A673 (cell line): ENCODE data around the gene GPR183. TPM values are rescaled to one million over a fixed set of nuclear protein-coding genes. Genes with fewer than 3 reads are reported as not detected.

ENCODE experiments used
- BruUV-seq: library from RNA; stranded (reverse); fragments of 400-500 nt; replicated peaks from 2 replicates; lab custom pipeline; 2021; lab: Mats Ljungman, UMichigan
- CTCF ChIA-PET: fragments of 300-600 bp; sonication (Branson Sonifier 250); formaldehyde crosslinking; loops from one replicate; lab custom pipeline; 2022; ENCODE audit warnings: antibody characterized with exemption; lab: Charles Lee
- POLR2A ChIA-PET: fragments of 300-600 bp; sonication (Branson Sonifier 250); formaldehyde crosslinking; loops from one replicate; lab custom pipeline; 2022; ENCODE audit warnings: antibody characterized with exemption; ENCODE audit not compliant: low non-redundant PET; lab: Charles Lee
- DNase-seq: peaks from one replicate; pipeline ENCODE4 v3.0.0-alpha.2; 2015; ENCODE audit warnings: low spot score
- H3K27ac ChIP-seq: fragments of 200-600 bp; sonication (generic); 2 replicates; pipeline ENCODE4 v1.5.1; 2016; ENCODE audit warnings: mixed run types, low read depth, mild to moderate bottlenecking, mixed read lengths, antibody characterized with exemption, low read length; ENCODE audit not compliant: poor library complexity, severe bottlenecking
- H3K27me3 ChIP-seq: fragments of 200-600 bp; sonication (generic); replicated peaks from 2 replicates; pipeline ENCODE4 v1.6.1; 2017; ENCODE audit warnings: mixed run types, low read depth, mild to moderate bottlenecking, mixed read lengths, antibody characterized with exemption, low read length; ENCODE audit not compliant: insufficient read depth, poor library complexity
- H3K36me3 ChIP-seq: fragments of 200-600 bp; sonication (generic); 2 replicates; pipeline ENCODE4 v1.6.1; 2016; ENCODE audit warnings: mixed run types, mild to moderate bottlenecking, mixed read lengths, antibody characterized with exemption, low read length; ENCODE audit not compliant: insufficient read depth, poor library complexity, severe bottlenecking
- H3K4me1 ChIP-seq: fragments of 200-600 bp; sonication (generic); 2 replicates; pipeline ENCODE4 v1.6.1; 2017; ENCODE audit warnings: mixed run types, mild to moderate bottlenecking, mixed read lengths, antibody characterized with exemption, low read length; ENCODE audit not compliant: insufficient read depth, poor library complexity, severe bottlenecking
- H3K4me3 ChIP-seq: fragments of 200-600 bp; sonication (generic); 2 replicates; pipeline ENCODE4 v1.5.1; 2016; ENCODE audit warnings: low read depth, mixed run types, mild to moderate bottlenecking, mixed read lengths, low read length; ENCODE audit not compliant: poor library complexity, severe bottlenecking
- H3K9me3 ChIP-seq: fragments of 200-600 bp; sonication (generic); 2 replicates; pipeline ENCODE4 v1.6.1; 2016; ENCODE audit warnings: mixed run types, low read depth, mild to moderate bottlenecking, mixed read lengths, antibody characterized with exemption, low read length; ENCODE audit not compliant: poor library complexity, severe bottlenecking
- CTCF ChIP-seq: fragments of 300-800, 200-600 bp; sonication (generic); conservative IDR thresholded peaks from 2 replicates; pipeline ENCODE4 v1.5.1; 2017; ENCODE audit warnings: low read depth, mild to moderate bottlenecking, antibody characterized with exemption, low read length, moderate library complexity, mixed read lengths
- EZH2 ChIP-seq: fragments of 200-600 bp; sonication (generic); IDR thresholded peaks from 2 replicates; pipeline ENCODE4 v1.6.1; 2017; ENCODE audit warnings: borderline replicate concordance, low read depth, mild to moderate bottlenecking, mixed read lengths, antibody characterized with exemption, low read length; ENCODE audit not compliant: poor library complexity, severe bottlenecking
- intact Hi-C: fragments of 100-400 bp; cut with micrococcal nuclease; formaldehyde crosslinking; loops from one replicate; pipeline ENCODE4 v1.10.0; 2022; ENCODE audit not compliant: unreplicated experiment
- total RNA-seq: library from RNA; stranded (reverse); gene quantifications from 2 replicates; pipeline ENCODE4 v1.2.3, GENCODE V29; 2021

Gene GPR183
- total RNA-seq, 1 experiment from 2014 or later = not detected

GRCh38 chr13:99307648-99308339 lies 595 bp upstream of the GPR183 start:
- H3K4me3 ChIP-seq = no peak overlapping the region
- BruUV-seq = no TSS peak

GRCh38 chr13:99305566-99305965 lies 1.6 kb downstream of the GPR183 start:
- ChIA-PET CTCF (no interaction called here), POLR2A (no interaction called here)
- Histone ChIP-seq H3K36me3 (no peaks in the 10 kb centered on the region), H3K4me1 (no peaks in the 10 kb centered on the region), H3K27ac (no peak overlapping the region), H3K27me3 (no peaks in the 10 kb centered on the region), H3K4me3 (no peak overlapping the region), H3K9me3 (no peaks in the 10 kb centered on the region)
- BruUV-seq = no TSS peak
- TF ChIP-seq EZH2 = no peak
- DNase-seq = no peak
- intact Hi-C loops = no loop called here

More at GRCh38 chr13:99307648-99308339, 595 bp upstream of the GPR183 start:
- CTCF ChIA-PET = no interaction called here
- no peaks in the 10 kb centered on the region for H3K9me3 ChIP-seq
- TF ChIP-seq CTCF (no peak), EZH2 (no peak)
- H3K27me3 ChIP-seq = no peaks in the 10 kb centered on the region
- no peak for DNase-seq
- no peaks in the 10 kb centered on the region for H3K36me3 ChIP-seq
- POLR2A ChIA-PET = no interaction called here
- no peak overlapping the region for H3K27ac ChIP-seq
- intact Hi-C loops = no loop called here
- H3K4me1 ChIP-seq = no peaks in the 10 kb centered on the region

GRCh38 chr13:99305158-99305557 lies 2.0 kb downstream of the GPR183 start:
- no peaks in the 10 kb centered on the region for H3K36me3 ChIP-seq
- no peaks in the 10 kb centered on the region for H3K9me3 ChIP-seq
- H3K4me1 ChIP-seq = no peaks in the 10 kb centered on the region
- DNase-seq = no peak
- no peaks in the 10 kb centered on the region for H3K27me3 ChIP-seq
- intact Hi-C loops = no loop called here
- POLR2A ChIA-PET = no interaction called here
- no peak overlapping the region for H3K27ac ChIP-seq
- H3K4me3 ChIP-seq = no peak overlapping the region
- BruUV-seq = no TSS peak
- CTCF ChIA-PET = no interaction called here
- TF ChIP-seq EZH2 (no peak), CTCF (no peak)

GRCh38 chr13:99304541-99304940 lies 2.7 kb downstream of the GPR183 start:
- no peak overlapping the region for H3K27ac ChIP-seq
- no peak overlapping the region for H3K4me3 ChIP-seq
- no TSS peak for BruUV-seq
- ChIA-PET CTCF (no interaction called here), POLR2A (no interaction called here)
- no peaks in the 10 kb centered on the region for H3K36me3 ChIP-seq
- no peaks in the 10 kb centered on the region for H3K27me3 ChIP-seq
- TF ChIP-seq CTCF (no peak), EZH2 (no peak)
- intact Hi-C loops = no loop called here
- no peak for DNase-seq
- H3K9me3 ChIP-seq = no peaks in the 10 kb centered on the region
- H3K4me1 ChIP-seq = no peaks in the 10 kb centered on the region
